HG03108 (cell line): ENCODE measurements around the gene ALX3.
"Not testable (repeated sequence)": the region's sequence is repeated elsewhere in the genome, so short reads cannot be mapped to it uniquely, and the experiment has no call there.

ENCODE experiments used
- ATAC-seq: cut with Tn5 transposase; IDR thresholded peaks from one replicate; pipeline ENCODE4 v1.9.1; 2021; ENCODE audit warnings: moderate library complexity; ENCODE audit not compliant: unreplicated experiment

The ALX3 gene

GRCh38 chr1:110089561-110090275 is 19.2 kb upstream of the ALX3 start:
- ATAC-seq, result no peak

- ATAC-seq, result no peak
These were observed 18.4 kb upstream of the ALX3 start for GRCh38 chr1:110088739-110089316.

- ATAC-seq, result peak; percentile 59
These were observed 17.6 kb upstream of the ALX3 start for GRCh38 chr1:110087812-110088738.

- ATAC-seq, result no peak
These were observed 16.5 kb upstream of the ALX3 start for GRCh38 chr1:110086961-110087360.

GRCh38 chr1:110085671-110086070 is 15.2 kb upstream of the ALX3 start:
- ATAC-seq, result no peak

GRCh38 chr1:110084227-110085078 is 14.0 kb upstream of the ALX3 start:
- ATAC-seq, result no peak

GRCh38 chr1:110083866-110084226 is 13.4 kb upstream of the ALX3 start:
- ATAC-seq, result no peak

GRCh38 chr1:110083061-110083865 is 12.8 kb upstream of the ALX3 start:
- ATAC-seq, result no peak

GRCh38 chr1:110082477-110082876 is 12.0 kb upstream of the ALX3 start:
- no peak for ATAC-seq

- no peak for ATAC-seq
These were observed 10.6 kb upstream of the ALX3 start for GRCh38 chr1:110081061-110081460.

- ATAC-seq, result not testable (repeated sequence)
These were observed 9.5 kb upstream of the ALX3 start for GRCh38 chr1:110079995-110080394.

GRCh38 chr1:110076789-110077500 is 6.5 kb upstream of the ALX3 start:
- no peak for ATAC-seq

- no peak for ATAC-seq
These were observed 3.7 kb upstream of the ALX3 start for GRCh38 chr1:110074166-110074565.

GRCh38 chr1:110070282-110070669 is 196 bp downstream of the ALX3 start:
- no peak for ATAC-seq

- no peak for ATAC-seq
These were observed 829 bp downstream of the ALX3 start for GRCh38 chr1:110069404-110070281.

GRCh38 chr1:110068646-110069403 is 1.6 kb downstream of the ALX3 start:
- no peak for ATAC-seq

- ATAC-seq, result no peak
These were observed 2.4 kb downstream of the ALX3 start for GRCh38 chr1:110067893-110068645.
